Astrocyte of the spinal cord (primary cell): ENCODE results near the gene CCDC85C.

Experiments used
- DNase-seq: peaks from one replicate; pipeline ENCODE4 v3.0.0; 2011; ENCODE audit warnings: low read depth, low spot score
- H3K4me3 ChIP-seq: 2 replicates; pipeline ENCODE4 v1.5.1; 2011; ENCODE audit warnings: low read depth, mild to moderate bottlenecking, low read length, moderate library complexity
- CTCF ChIP-seq: IDR thresholded peaks from 2 replicates; pipeline ENCODE4 v1.5.1; 2012; ENCODE audit warnings: low read depth, mild to moderate bottlenecking, low read length, inconsistent platforms
- in situ Hi-C: cut with HindIII; loops from 2 replicates; pipeline ENCODE4 v1.10.0; 2017; ENCODE audit warnings: low sequenced_read_pairs

The CCDC85C gene

GRCh38 chr14:99519931-99520421, 84.0 kb downstream of the CCDC85C start:
- in situ Hi-C loops = no loop called here
- no peak for DNase-seq
- TF ChIP-seq CTCF = no peak
- no peak overlapping the region for H3K4me3 ChIP-seq

GRCh38 chr14:99519347-99519881, 84.6 kb downstream of the CCDC85C start:
- DNase-seq = no peak
- in situ Hi-C loops = no loop called here
- no peak for TF ChIP-seq CTCF
- no peak overlapping the region for H3K4me3 ChIP-seq

DNA sequence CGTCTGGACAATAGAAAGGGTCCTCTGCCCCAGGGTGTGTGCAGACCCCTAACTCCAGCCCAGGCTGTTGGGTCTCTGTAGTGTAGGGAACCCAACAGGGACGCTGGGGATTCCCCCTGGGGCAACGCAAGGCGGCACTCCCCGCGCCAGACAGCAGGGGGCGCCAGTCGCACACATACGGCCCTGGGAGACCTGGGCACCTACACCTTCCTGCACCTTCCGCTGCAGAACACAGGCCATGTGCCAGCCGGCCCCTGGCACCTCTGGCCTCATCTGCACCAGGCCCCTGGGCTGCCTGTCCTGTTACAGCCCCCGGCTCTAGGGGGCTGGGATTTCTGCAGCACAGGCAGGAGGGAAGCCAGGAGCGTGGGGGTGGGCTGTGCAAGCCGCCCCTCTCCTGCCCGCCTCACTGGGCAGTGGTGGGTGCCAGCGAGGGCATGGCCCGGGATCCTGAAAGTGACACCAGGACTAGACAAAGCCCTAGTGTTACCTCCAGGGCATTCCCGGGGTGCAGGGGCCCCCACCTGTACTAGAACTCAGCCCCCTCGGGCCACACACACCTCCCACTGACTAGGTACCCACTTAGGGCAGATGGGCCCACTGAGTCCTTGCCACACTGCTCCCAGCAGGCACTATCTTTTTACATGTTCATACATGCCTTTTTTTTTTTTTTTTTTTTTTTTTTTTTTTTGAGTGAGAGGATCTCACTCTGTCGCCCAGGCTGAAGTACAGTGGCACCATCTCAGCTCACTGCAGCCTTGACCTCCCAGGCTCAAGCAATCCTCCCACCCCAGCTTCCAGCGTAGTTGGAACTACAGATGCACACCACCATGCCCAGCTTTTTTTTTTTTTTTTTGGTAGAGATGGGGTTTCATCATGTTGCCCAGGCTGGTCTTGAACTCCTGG, 85.3 kb downstream of the CCDC85C start:
- in situ Hi-C loops = no loop called here
- peak; percentile 30 for DNase-seq
- TF ChIP-seq CTCF = peak; percentile 98
- no peak overlapping the region for H3K4me3 ChIP-seq

GRCh38 chr14:99517643-99518381, 86.2 kb downstream of the CCDC85C start:
- H3K4me3 ChIP-seq = no peak overlapping the region
- no peak for DNase-seq
- in situ Hi-C loops = no loop called here
- TF ChIP-seq CTCF = no peak

DNA sequence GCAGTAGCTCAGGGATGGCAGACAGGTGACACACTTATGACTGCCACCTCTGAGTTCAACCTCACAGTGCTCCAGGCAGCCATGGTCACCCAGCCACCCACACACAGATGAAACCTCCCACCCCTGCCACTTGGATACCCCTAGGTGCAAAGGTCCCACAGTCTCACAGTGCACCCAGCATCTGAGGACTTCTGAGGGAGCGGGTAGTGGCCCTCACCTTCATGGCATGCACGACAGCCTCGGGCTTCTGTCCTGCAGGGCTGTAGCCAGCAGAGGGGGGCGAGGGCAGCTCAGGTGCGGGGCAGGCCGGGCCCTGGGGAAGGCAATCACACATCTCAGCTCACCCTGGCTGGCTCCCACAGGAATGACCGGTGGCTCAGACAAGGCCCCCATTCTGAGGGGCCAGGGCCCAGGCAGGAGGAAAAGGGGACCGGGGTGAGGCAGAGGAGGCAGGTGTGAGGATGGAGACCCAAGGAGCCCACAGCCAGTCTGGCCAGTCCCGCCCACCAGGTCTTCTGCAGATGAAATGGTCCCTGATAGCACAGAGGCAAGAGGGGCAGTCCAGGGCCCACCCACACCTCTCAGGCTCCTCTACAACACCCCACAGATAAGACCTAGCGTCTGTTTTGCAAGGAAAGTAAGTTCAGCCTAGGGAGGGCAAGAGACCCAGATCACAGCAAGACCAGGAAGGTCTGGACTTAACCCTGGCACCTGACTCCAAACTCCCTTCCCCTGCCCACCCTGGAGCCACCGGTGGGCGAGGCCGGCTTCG, 87.0 kb downstream of the CCDC85C start:
- in situ Hi-C loops = no loop called here
- TF ChIP-seq CTCF = no peak
- H3K4me3 ChIP-seq = no peak overlapping the region
- DNase-seq = no peak
